Loucy (cell line): ENCODE measurements around the gene WBP1L.

ENCODE experiments used
- EZH2phosphoT487 ChIP-seq: fragments of 200-600 bp; IDR thresholded peaks from 2 replicates; pipeline ENCODE4 v1.6.1; 2018; ENCODE audit warnings: antibody characterized with exemption, mild to moderate bottlenecking, moderate library complexity, borderline replicate concordance
- TF ChIP-seq, protein P1 (sequence below): fragments of 200-600 bp; sonication (generic); conservative IDR thresholded peaks from 2 replicates; pipeline ENCODE4 v1.5.1; 2014; ENCODE audit warnings: mild to moderate bottlenecking, antibody characterized with exemption, low read length

DNA sequence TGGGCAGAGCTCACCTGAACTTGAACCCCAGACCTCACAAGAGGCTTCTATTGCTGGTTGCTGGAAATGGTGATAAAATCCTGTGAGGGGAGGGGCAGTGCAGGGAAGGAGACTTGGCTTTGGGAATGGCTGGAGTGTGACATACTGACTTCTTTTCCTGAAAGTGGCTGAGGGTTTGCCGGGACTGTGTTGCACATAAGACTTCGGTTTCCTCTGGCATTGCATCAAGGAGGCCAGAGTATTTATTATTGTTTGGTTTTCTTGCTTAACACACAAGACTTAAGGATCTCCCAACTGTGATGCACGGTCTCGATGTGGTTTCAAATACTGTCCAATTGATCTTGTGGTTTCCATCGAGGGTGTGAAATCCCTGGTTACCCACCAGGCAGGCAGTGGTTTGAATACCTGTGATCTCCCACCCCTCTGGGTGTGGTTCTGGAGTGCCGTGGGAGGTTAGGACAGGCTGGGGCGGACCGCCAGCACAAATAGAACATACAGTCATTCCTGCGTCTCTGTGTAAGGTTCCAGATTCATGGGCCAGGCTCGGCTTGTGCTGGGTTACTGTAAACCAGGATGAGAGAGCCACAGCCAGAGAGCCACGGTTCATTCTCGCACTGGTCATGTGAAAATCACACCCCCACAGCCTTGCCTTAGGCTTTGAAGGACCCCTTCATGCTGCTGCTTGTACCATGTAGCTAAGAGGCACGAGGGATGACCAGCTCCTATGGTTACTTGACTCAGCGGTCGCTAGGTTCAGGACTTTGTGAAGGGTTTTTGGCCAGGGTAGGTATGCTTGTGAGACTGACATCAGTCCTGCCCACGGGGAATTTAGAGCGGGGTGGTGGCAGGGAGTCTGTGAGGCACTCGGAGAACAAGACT, 39.2 kb downstream of the WBP1L start:
- TF ChIP-seq, protein P1, sequence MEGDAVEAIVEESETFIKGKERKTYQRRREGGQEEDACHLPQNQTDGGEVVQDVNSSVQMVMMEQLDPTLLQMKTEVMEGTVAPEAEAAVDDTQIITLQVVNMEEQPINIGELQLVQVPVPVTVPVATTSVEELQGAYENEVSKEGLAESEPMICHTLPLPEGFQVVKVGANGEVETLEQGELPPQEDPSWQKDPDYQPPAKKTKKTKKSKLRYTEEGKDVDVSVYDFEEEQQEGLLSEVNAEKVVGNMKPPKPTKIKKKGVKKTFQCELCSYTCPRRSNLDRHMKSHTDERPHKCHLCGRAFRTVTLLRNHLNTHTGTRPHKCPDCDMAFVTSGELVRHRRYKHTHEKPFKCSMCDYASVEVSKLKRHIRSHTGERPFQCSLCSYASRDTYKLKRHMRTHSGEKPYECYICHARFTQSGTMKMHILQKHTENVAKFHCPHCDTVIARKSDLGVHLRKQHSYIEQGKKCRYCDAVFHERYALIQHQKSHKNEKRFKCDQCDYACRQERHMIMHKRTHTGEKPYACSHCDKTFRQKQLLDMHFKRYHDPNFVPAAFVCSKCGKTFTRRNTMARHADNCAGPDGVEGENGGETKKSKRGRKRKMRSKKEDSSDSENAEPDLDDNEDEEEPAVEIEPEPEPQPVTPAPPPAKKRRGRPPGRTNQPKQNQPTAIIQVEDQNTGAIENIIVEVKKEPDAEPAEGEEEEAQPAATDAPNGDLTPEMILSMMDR: no peak
- no peak for TF ChIP-seq EZH2phosphoT487
